GM12875 (cell line): ENCODE data around the gene METTL16.

Source experiments
- H3K4me3 ChIP-seq: one replicate; pipeline ENCODE4 v1.5.1; 2011; ENCODE audit warnings: low read depth, low read length, control low read depth
- TF ChIP-seq, protein P1 (sequence below): IDR thresholded peaks from 2 replicates; pipeline ENCODE4 v1.5.1; 2011; ENCODE audit warnings: low read depth, mild to moderate bottlenecking, control low read depth, inconsistent platforms, low read length, moderate library complexity, borderline replicate concordance; ENCODE audit not compliant: insufficient read depth

METTL16 gene

DNA sequence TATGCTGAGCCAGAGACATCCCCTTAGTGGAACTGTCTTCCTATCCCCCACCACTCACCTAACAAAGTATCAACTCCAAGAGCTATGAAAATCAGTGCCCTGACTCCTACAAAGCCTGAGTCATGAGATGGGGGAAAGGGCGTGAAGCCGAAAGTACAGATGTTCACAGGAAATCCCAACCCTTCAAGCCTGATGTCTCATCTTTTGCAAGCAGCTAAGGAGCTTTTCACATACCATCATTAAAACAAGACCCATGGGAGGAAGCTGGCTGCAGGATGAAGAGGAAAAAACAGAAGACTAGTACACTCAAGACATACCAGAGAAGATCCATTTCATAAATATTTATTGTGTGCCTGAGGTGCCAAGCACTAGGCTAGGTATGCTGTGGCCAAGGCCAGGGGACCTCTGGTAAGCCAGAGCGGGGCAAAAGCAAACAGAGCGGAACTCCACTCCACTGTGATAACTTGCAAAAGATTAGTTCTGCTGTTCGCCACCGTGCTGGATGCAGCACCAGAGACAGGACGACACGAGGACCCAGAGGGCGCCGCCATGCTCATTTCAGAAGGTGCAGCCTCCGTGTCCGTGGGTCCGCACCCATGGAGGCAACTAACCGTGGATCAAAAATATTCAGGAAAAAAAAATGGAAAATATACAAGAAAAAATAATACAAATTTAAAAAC is 106.3 kb downstream of the METTL16 start:
- TF ChIP-seq, protein P1, sequence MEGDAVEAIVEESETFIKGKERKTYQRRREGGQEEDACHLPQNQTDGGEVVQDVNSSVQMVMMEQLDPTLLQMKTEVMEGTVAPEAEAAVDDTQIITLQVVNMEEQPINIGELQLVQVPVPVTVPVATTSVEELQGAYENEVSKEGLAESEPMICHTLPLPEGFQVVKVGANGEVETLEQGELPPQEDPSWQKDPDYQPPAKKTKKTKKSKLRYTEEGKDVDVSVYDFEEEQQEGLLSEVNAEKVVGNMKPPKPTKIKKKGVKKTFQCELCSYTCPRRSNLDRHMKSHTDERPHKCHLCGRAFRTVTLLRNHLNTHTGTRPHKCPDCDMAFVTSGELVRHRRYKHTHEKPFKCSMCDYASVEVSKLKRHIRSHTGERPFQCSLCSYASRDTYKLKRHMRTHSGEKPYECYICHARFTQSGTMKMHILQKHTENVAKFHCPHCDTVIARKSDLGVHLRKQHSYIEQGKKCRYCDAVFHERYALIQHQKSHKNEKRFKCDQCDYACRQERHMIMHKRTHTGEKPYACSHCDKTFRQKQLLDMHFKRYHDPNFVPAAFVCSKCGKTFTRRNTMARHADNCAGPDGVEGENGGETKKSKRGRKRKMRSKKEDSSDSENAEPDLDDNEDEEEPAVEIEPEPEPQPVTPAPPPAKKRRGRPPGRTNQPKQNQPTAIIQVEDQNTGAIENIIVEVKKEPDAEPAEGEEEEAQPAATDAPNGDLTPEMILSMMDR = no peak
- H3K4me3 ChIP-seq = no peak overlapping the region

DNA sequence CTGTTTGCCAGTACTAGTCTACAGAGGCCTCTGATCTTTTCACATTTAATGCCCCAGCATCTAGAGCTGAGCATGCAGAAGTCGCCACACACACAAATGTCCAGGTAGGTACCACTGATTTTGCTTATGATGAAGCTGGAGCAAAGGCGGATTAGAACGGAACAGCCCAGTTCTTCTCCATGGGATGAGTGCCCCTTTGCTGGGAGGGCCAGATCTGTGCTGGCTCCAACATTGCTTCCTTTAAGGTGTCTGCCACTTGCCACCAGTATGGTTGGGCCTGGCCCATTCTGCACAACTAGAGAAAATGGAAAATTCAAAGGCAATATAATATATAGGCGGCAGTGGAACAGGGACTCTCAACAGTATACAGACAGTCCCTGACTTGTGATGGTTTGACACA is 108.6 kb downstream of the METTL16 start:
- TF ChIP-seq, protein P1 = no peak
- H3K4me3 ChIP-seq = no peak overlapping the region

DNA sequence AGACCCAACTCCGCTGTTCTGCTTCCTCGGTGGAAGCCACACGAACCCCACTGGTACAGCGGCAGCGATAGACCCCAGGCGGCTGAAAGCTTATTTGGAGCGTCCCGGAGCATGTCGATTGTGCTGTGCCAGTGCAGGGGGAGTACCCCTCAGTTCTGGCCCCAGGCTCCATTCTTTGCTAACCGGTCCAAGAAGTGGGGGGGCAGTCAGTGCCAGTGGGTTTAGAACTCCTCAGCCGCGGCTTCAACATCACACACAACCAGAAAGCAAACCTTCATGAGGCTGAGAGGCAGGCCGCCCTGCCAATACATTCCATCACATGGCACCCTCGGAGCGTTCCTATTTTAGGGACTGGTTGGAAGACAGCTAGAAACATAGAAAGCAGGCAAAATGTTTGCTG is 109.1 kb downstream of the METTL16 start:
- peak overlapping the region; percentile 48 for H3K4me3 ChIP-seq
- TF ChIP-seq, protein P1 = no peak

DNA sequence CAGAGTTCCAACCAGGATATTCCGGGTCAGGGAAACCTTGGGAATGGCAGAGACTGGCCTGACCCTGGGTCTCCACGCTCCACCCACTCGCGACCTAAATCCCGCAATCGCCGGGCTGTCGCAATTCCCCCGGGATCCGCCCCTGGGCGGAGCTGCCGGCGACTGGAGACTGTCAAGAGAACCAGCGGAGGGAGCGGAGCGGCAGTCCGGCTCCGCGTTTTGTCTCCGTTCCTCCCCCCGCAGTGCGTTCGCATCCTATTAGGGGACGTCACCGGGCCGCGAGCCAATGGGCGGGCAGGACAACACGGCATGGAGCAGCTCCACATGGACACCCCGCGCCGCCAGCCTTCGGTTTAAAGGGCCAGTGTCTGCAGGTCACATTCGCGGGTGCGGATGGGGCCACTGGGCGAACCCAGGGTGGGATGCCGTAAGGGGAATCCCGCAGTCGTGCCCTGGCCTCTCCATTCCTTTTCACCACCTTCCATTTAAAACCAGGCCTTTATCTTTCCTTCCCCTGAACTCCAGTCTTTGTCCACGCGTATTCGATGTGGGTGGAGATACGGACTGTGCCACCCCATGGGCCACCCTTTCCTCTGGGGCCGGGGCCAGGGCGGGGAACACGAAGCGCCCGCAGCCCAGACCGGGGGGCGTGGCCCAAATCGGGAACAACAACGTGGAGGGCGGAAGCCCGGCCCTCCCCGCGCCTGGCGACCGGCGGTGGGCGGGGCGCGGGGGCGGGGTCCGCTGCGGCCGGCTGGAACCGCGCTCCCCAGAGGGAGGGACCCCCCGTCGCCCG is 110.1 kb downstream of the METTL16 start:
- peak overlapping the region; percentile 70 for H3K4me3 ChIP-seq
- TF ChIP-seq, protein P1 = no peak

DNA sequence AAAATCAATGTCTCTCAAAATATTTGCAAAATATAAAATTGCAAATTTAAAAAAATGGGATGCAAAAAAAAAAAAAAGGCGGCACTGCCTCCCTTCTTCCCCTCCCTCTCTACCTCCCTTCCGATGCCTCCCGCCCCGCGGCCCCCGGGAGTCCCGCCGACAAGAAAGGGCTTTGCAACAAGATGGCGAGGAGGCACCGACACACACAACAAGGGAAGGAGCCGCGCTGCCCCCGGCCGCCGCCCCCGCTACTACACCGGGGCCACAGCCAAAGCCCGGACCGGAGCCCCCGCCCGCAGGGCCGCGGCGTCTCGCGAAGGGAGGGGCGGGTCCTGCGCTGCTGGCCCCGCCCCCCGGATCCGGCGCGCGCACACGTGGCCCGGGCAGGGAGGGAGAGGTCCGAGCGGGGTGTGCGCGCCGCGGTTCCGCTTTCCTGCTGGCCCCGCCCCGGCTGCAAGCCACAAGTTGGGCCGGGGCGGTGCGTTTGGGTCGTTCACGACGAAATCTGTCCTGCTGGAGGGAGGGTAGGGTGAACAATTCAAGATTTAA is 110.7 kb downstream of the METTL16 start, which contains the start of gene MNT:
Gene MNT (minus strand): TSS at position 184 of the 549 bp plus-strand sequence. CDS start 348 bp downstream, outside the sequence.
- TF ChIP-seq, protein P1 = no peak
- H3K4me3 ChIP-seq = peak within 1 kb of the TSS; percentile 70

DNA sequence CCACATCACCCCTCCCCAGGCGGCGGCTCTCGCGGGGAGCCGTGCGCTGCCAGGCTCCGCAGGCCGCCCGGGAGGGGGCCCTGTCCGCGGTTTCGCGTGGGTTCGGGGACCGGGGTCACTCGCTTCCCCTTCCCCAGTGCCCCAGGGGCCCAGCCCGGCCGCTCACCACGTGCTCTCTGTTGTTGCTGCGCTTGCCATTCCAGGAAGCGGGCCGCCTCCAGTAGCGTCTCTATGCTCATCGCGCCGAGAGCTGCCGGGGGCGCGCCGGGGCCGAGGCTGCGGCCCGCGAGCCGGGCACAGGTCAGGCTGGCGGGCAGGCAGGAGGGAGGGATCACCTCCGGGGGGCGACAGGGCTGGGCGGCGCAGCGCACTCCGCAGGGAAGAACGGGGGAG is 111.2 kb downstream of the METTL16 start:
- TF ChIP-seq, protein P1 = no peak
- H3K4me3 ChIP-seq = peak overlapping the region; percentile 70
